Esophagus squamous epithelium (tissue), 4 donors: Measurements from ENCODE around the gene C1QL1.

Experiments used
- CTCF ChIP-seq, 6 experiments: fragments of 450-650 bp in 4 of 6; fragments of 200-600 bp in 2 of 6; sonication (generic) in 2 of 6; IDR thresholded peaks; one replicate each; pipeline ENCODE4 v1.5.1; 2016 to 2019; ENCODE audit warnings: antibody characterized with exemption in 6 of 6, mild to moderate bottlenecking in 4 of 6, moderate library complexity in 4 of 6
- POLR2A ChIP-seq, 4 donors: fragments of 450-650 bp; IDR thresholded peaks; one replicate each; pipeline ENCODE4 v1.6.1; 2017; ENCODE audit warnings: antibody characterized with exemption in 4 of 4, mild to moderate bottlenecking in 4 of 4, moderate library complexity in 3 of 4

- TF ChIP-seq CTCF (IDR thresholded peaks at IDR 0.05) (no peak), POLR2A (IDR thresholded peaks at IDR 0.05) (no peak)
Measured at GRCh38 chr17:44915862-44916780, 52.0 kb downstream of the C1QL1 start.
